ENCODE measurements around the gene MUC5B.

GRCh38 chr11:1302461-1303125 is 79.7 kb downstream of the MUC5B start:
- TF ChIP-seq CTCF (IDR thresholded peaks at IDR 0.05): no peak
- TF ChIP-seq POLR2A (IDR thresholded peaks at IDR 0.05): no peak

Measured in heart left ventricle (tissue), 13 donors.